Ammon's horn (tissue), 1 donor: ENCODE data around the gene AR.

Experiments used
- DNase-seq: peaks from one replicate; pipeline ENCODE4 v3.0.0-alpha.2; 2016; ENCODE audit warnings: low spot score

The AR gene

GRCh38 chrX:67724359-67725110 is 180.7 kb downstream of the AR start:
- DNase-seq: no peak

- no peak for DNase-seq
Observed at GRCh38 chrX:67725471-67725870, 181.7 kb downstream of the AR start.

- no peak for DNase-seq
Observed at GRCh38 chrX:67726018-67726417, 182.2 kb downstream of the AR start.

DNA sequence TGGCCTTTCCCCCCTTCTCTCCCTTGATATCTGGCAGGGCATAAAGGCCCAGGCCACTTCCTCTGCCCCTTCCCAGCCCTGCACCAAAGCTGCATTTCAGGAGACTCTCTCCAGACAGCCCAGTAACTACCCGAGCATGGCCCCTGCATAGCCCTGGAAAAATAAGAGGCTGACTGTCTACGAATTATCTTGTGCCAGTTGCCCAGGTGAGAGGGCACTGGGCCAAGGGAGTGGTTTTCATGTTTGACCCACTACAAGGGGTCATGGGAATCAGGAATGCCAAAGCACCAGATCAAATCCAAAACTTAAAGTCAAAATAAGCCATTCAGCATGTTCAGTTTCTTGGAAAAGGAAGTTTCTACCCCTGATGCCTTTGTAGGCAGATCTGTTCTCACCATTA is 183.8 kb downstream of the AR start:
- DNase-seq: no peak

DNA sequence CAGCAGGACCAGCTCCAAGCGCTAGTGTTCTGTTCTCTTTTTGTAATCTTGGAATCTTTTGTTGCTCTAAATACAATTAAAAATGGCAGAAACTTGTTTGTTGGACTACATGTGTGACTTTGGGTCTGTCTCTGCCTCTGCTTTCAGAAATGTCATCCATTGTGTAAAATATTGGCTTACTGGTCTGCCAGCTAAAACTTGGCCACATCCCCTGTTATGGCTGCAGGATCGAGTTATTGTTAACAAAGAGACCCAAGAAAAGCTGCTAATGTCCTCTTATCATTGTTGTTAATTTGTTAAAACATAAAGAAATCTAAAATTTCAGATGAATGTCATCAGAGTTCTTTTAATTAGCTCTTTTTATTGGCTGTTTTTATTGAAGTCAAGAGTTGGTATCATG is 186.5 kb downstream of the AR start:
- DNase-seq: no peak

DNA sequence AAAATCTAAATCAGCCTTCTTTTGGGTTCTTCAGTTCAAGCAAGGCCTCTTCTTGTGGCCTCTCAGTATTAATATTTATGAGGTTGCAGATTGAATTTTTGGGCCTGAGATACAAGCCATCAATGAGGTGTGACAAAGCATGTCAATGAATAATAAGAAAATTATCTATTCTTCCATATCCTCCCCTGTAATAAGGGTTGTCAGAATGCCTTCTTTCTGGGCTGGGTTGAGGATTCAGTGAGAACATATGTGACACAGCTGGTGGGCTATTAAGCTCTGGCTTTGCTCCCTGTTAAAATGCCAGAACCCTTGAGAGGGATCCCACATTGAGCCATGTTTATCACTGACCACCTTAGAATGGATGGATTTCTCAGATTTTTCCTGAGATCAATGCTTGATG is 187.2 kb downstream of the AR start:
- DNase-seq: no peak

GRCh38 chrX:67732864-67733263 is 189.0 kb downstream of the AR start:
- DNase-seq: no peak

DNA sequence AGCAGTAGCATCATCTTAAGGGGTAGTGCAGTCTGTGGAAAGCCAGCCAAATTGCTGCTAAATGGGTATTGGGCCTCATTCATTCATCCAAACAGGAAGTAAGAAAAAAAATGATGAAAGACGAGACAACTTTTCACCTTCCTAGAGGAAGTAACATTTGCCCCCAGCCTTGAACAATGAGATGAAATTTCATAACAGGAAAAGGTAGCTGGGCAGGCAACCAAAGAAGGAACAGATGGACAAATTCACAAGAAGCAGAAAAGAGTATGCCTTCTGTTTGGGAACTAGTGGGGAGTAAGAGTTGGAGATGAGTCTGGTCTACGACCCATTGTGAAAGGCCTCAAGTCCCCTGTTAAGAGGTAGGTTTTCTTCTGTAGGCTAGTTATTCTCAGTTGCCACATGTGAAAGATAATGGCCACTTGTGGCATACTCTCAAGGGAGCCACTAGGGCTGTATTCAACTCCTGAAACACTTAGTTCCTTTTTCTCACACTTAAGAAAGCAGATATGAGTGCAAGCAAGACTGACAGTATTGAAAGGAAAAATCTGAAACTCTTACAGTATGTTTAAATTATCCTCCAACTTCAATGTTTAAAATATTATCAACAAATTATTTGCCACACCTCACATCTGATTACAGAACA is 190.4 kb downstream of the AR start:
- DNase-seq: no peak

- DNase-seq: no peak
Observed at GRCh38 chrX:67749536-67749935, 205.7 kb downstream of the AR start.

GRCh38 chrX:67750694-67751093 is 206.9 kb downstream of the AR start:
- no peak for DNase-seq

GRCh38 chrX:67759018-67759417 is 215.2 kb downstream of the AR start:
- no peak for DNase-seq

GRCh38 chrX:67777148-67777547 is 233.3 kb downstream of the AR start:
- DNase-seq: no peak

DNA sequence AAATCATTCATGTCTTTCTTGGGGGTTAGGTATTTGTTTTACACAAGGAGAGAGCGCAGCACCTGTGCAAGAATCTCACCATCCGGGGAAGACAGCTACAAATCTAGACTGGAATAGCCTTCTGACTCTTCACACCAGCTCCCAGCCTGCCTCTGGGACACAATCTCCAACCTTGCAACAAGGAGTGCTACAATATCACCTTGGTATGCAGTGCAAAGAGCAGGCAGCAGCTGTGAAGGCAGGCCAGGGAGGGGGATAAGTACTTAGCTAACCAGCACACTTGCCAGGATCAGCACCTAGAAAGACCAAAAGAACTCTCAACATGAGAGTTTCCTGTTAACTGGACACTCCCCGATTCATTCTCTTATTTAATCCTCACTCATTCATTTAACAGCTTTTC is 235.3 kb downstream of the AR start:
- no peak for DNase-seq
